Measurements from ENCODE around the gene ANKK1. TPM values are rescaled to one million over a fixed set of nuclear protein-coding genes. Genes with fewer than 3 reads are reported as not detected.

ANKK1 gene, protein sequence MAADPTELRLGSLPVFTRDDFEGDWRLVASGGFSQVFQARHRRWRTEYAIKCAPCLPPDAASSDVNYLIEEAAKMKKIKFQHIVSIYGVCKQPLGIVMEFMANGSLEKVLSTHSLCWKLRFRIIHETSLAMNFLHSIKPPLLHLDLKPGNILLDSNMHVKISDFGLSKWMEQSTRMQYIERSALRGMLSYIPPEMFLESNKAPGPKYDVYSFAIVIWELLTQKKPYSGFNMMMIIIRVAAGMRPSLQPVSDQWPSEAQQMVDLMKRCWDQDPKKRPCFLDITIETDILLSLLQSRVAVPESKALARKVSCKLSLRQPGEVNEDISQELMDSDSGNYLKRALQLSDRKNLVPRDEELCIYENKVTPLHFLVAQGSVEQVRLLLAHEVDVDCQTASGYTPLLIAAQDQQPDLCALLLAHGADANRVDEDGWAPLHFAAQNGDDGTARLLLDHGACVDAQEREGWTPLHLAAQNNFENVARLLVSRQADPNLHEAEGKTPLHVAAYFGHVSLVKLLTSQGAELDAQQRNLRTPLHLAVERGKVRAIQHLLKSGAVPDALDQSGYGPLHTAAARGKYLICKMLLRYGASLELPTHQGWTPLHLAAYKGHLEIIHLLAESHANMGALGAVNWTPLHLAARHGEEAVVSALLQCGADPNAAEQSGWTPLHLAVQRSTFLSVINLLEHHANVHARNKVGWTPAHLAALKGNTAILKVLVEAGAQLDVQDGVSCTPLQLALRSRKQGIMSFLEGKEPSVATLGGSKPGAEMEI
- total RNA-seq (2014; rRNA removed; shearing (Covaris generic)) = 0.06 TPM in 1 of 2 replicates, not detected in the other

DNA sequence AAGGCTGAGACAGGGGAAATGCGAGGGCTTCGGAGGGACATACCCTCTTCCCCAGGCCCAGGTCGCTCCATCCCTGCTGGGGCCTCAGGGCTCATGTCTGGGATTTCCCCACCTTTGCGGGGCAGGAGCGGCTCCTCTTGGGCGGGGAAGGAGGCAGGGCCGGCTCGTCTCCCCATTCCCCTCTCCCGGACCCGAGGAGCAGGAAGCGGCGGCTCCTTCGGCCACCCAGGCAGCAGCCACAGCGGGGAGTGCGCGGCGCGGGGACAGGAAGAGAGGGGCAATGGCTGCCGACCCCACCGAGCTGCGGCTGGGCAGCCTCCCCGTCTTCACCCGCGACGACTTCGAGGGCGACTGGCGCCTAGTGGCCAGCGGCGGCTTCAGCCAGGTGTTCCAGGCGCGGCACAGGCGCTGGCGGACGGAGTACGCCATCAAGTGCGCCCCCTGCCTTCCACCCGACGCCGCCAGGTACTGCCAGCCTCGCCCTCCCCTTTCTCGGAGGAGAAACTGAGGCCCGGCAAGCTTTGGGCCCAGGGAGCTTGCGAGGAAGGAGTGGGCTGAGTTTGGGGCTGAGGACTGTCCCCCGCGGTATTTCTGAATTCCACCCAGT, at the start of gene ANKK1:
ANKK1 (plus strand) TSS at position 175 of the 607 bp plus-strand sequence; CDS start at position 281, 106 bp downstream.
- no peak for DNase-seq (ENCODE audit: low spot score)

DNA sequence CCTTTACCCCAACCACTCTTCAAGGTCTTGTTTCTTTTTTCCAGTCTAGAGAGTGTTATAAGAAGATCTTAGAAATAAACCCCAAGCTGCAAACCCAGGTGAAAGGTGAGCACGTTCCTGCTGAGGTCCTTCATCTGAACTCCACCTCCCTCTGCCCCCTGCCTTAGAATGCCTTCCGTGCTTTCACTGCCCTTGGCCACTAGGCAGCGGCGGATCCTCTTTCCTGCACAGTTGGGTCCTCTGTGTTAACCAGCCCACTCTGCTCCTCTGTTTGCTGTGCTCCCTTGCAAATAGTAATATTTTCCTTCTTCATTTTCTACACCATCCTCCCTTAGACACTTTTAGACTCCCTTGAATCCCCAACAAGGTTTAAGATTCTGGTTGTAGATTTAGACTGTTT, 48.8 kb upstream of the ANKK1 start:
- DNase-seq (ENCODE audit: low spot score) = no peak

- DNase-seq (ENCODE audit: low spot score) = no peak
Measured at GRCh38 chr11:113339929-113340589, 47.5 kb upstream of the ANKK1 start.

GRCh38 chr11:113341388-113342165, 46.0 kb upstream of the ANKK1 start:
- DNase-seq (ENCODE audit: low spot score) = no peak

DNA sequence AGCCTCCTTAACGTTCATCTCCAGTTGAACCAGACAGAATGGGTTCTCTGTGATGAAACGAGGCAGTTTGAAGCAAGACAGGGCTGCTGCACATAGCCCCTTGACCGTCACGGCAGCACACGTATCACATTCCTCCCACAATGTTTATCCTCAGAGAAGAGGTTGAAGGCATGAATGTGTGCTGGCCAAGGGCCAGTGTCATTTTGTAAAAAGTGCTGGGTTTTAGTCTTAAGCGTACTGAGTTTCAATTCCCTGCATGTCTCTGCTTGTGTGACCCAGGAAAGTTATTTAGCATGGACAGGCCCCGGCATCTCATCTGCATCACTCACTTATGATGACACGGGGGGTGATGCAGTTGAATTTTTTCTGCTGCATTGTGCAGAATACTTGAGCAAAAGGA, 41.6 kb upstream of the ANKK1 start:
- DNase-seq (ENCODE audit: low spot score) = no peak

GRCh38 chr11:113349528-113349927, 38.1 kb upstream of the ANKK1 start:
- no peak for DNase-seq (ENCODE audit: low spot score)

DNA sequence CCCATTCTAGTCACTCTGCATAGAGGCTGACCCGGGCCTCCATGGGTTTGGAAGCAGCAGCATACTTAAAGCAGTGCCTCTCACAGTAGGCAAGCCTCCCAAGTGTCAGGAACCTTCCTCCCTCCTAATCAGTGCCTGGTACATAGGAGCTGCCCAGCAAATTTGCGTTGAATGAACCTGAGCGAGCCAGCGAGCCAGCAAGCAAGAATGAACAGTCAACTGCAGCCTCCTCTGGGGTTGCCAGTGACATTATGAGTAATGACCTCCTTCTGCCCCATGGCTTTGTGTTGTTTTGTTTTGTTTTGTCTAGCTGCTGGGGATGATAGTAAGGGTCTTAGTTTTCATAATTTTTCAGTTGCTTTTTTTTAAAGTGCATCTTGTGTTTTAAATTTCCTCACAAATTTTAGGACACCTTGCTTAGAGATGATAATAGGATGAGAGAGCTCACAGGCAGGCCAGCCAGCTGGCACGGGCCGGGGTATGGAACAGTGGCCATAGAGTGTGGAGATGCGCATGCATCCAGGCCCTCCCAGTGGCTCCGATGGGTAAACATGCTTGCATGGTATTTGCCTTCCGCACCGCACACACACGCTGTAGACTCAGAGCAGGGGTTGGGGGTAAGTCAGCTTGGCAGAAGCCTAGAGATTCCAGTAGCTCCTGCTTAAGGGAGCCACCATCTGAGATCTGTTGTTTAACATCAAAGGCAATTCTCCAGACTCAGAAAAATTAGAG, 37.1 kb upstream of the ANKK1 start:
- DNase-seq (ENCODE audit: low spot score) = no peak

GRCh38 chr11:113351068-113351450, 36.5 kb upstream of the ANKK1 start:
- no peak for DNase-seq (ENCODE audit: low spot score)

GRCh38 chr11:113351480-113351879, 36.1 kb upstream of the ANKK1 start:
- DNase-seq (ENCODE audit: low spot score) = no peak

- no peak for DNase-seq (ENCODE audit: low spot score)
Measured at GRCh38 chr11:113356203-113356602, 31.4 kb upstream of the ANKK1 start.

- DNase-seq (ENCODE audit: low spot score) = no peak
Measured at GRCh38 chr11:113363406-113363805, 24.2 kb upstream of the ANKK1 start.

- DNase-seq (ENCODE audit: low spot score) = no peak
Measured at GRCh38 chr11:113363996-113364641, 23.5 kb upstream of the ANKK1 start.

- no peak for DNase-seq (ENCODE audit: low spot score)
Measured at GRCh38 chr11:113365895-113366294, 21.7 kb upstream of the ANKK1 start.

DNA sequence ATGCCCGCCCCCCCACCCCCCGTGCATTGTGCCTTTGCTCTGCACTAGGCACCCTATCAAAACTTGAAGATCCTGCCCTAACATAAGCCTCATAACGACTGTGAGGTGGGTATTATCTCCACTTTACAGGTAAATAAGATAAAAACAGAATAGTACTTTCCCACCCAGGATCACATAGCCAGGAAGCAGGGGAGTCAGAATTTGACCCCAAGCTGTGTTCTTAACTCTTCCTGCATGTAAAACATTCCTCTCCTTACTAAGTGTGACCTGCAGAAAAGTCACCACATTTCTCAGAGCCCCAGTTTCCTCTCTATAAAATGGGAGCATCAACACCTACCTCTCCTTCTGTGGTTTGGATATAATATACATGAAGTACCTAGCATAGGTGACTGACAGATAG, 18.2 kb upstream of the ANKK1 start:
- DNase-seq (ENCODE audit: low spot score) = no peak

- DNase-seq (ENCODE audit: low spot score) = no peak
Measured at GRCh38 chr11:113370634-113371033, 16.9 kb upstream of the ANKK1 start.

DNA sequence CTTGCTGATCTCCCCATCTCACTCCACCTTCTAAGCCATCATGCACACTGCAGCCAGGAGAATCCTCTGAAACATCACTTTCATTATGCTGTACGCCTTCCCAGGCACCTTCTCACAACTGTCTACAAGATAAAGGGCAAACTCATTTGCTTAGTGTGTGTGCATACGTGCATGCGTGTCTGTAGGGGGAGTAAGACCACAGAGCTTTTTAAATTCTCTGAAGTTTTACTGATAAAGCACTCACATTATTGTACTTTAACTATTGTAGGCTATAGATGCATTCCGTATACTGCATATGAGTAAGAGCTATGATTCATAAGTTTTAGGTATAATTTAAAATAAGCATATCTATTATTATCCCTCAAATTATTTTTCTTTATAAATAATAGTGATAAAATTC, 15.3 kb upstream of the ANKK1 start:
- no peak for DNase-seq (ENCODE audit: low spot score)

- no peak for DNase-seq (ENCODE audit: low spot score)
Measured at GRCh38 chr11:113373306-113373705, 14.3 kb upstream of the ANKK1 start.

GRCh38 chr11:113373981-113374560, 13.5 kb upstream of the ANKK1 start:
- no peak for DNase-seq (ENCODE audit: low spot score)

GRCh38 chr11:113375402-113375801, 12.2 kb upstream of the ANKK1 start:
- DNase-seq (ENCODE audit: low spot score) = no peak

DNA sequence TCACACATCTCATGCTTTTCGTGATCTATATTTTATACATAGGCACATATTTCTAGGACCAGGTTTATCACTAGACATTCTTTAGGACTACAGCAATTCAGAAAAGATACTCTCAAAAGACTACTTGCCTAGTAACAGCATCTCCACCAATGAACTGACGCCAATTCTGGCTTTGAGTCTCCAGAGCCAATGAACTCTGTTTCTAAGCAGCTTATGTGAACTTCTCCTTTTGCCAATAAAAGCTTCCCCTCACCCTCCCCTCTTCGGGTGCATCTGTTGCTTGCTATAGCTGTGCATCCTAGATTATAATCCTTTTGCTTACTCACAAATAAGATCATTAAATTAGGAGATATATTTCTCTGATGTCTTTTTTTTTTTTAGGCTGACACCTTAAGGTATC, 11.4 kb upstream of the ANKK1 start:
- DNase-seq (ENCODE audit: low spot score) = no peak

Measured in H4 (cell line).